Measurements from ENCODE around the gene EIF3F.

The EIF3F gene

DNA sequence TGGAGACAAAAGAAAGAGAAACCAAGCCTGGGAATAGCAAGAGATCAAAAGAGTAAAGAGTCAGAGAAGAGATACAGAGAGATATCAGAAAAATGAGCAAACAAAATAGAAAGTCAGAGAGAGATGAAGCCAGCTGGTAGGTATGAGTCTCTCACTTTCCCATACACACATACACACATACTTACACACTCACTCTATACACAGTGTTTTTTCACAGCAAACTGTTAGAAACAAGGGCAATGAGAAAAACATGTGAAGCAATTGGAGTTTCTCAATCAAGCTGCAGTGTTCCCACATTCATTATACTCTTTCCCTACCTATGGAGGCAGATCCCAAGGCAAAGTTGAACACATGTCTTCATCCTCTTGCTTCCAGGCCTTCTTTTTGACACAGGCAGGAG is 19.3 kb upstream of the EIF3F start:
- no peak for FAIRE-seq
- no peak for DNase-seq (ENCODE audit: insufficient read length, low spot score)
- no peak for TF ChIP-seq TAF1 (IDR thresholded peaks at IDR 0.05; ENCODE audit: low read depth, low read length)
- TF ChIP-seq POLR2AphosphoS5 (IDR thresholded peaks at IDR 0.05; ENCODE audit: low read depth, low read length): no peak
- TF ChIP-seq POU2F2 (IDR thresholded peaks at IDR 0.05; ENCODE audit: low read depth, low read length): no peak
- TF ChIP-seq SPI1 (IDR thresholded peaks at IDR 0.05; ENCODE audit: low read depth, low read length): no peak
- no peak for TF ChIP-seq PAX5 (IDR thresholded peaks at IDR 0.05; ENCODE audit: insufficient read depth, low read length, severe bottlenecking)
- TF ChIP-seq POLR2A (IDR thresholded peaks at IDR 0.05; ENCODE audit: low read depth, low read length): no peak

DNA sequence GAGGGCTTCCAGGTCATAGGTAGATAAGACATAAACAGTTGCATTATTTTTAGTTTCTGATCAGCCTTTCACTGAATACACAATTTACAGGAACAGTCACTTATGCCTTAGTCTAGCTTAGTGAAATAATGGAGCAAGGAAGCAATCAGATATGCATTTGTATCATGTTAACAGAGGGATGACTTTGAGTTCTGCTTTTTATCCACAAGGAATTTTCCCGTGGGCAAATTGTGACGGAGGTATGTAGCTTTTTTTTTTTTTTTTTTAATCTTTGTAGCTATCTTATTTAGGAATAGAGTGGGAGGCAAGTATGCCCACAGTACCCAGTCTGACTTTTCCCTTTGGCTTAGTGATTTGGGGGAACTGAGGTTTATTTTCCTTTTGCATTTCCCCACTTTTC is 18.5 kb upstream of the EIF3F start:
- DNase-seq (ENCODE audit: insufficient read length, low spot score) (no peak), FAIRE-seq (no peak)
- TF ChIP-seq POLR2AphosphoS5 (IDR thresholded peaks at IDR 0.05; ENCODE audit: low read depth, low read length) (no peak), PAX5 (IDR thresholded peaks at IDR 0.05; ENCODE audit: insufficient read depth, low read length, severe bottlenecking) (no peak), TAF1 (IDR thresholded peaks at IDR 0.05; ENCODE audit: low read depth, low read length) (no peak), POU2F2 (IDR thresholded peaks at IDR 0.05; ENCODE audit: low read depth, low read length) (no peak), POLR2A (IDR thresholded peaks at IDR 0.05; ENCODE audit: low read depth, low read length) (no peak), SPI1 (IDR thresholded peaks at IDR 0.05; ENCODE audit: low read depth, low read length) (no peak)

DNA sequence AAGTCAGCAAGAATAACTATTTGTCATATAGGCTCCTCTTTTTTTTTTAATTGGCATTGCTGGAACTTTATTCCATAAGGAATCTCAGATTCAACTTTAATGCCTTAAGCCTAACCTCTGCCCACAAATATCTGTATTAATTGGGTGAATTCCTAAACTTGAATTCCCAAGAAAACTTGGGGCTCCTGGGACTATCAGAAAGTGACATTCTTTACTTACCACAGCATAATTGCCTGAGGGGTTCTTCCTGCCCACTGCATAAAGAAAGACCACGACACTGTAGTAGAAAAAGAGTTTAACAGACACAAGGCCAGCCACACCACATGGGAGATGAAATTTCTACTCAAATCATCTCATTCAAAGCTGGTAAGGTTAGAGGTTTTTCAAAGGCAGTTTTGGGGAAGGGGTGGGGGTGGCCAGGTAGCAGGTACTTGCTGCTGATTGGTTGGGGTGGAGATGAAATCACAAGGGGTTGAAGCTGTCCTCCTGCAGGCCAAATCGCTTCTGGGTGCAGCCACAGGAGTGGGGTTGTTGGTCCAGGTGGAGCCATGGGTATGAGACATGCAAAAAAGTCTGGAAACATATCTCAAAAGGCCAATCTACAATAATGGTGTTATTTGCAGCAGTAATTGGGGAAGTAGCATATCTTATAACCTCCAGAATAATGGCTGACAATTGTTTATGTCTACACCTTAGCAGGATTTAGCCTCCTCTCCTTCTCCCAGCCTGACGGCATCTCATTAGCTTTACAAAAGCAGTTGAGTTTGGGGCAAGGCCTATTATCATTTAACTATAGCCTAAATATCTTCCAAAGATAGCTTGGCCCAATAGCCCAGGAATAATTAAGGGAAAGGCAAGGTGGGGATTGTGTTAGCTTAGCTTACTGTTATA is 17.1 kb upstream of the EIF3F start:
- FAIRE-seq: no peak
- TF ChIP-seq TAF1 (IDR thresholded peaks at IDR 0.05; ENCODE audit: low read depth, low read length) (no peak), POLR2A (IDR thresholded peaks at IDR 0.05; ENCODE audit: low read depth, low read length) (no peak), POU2F2 (IDR thresholded peaks at IDR 0.05; ENCODE audit: low read depth, low read length) (no peak), PAX5 (IDR thresholded peaks at IDR 0.05; ENCODE audit: insufficient read depth, low read length, severe bottlenecking) (no peak), POLR2AphosphoS5 (IDR thresholded peaks at IDR 0.05; ENCODE audit: low read depth, low read length) (no peak), SPI1 (IDR thresholded peaks at IDR 0.05; ENCODE audit: low read depth, low read length) (no peak)
- no peak for DNase-seq (ENCODE audit: insufficient read length, low spot score)

DNA sequence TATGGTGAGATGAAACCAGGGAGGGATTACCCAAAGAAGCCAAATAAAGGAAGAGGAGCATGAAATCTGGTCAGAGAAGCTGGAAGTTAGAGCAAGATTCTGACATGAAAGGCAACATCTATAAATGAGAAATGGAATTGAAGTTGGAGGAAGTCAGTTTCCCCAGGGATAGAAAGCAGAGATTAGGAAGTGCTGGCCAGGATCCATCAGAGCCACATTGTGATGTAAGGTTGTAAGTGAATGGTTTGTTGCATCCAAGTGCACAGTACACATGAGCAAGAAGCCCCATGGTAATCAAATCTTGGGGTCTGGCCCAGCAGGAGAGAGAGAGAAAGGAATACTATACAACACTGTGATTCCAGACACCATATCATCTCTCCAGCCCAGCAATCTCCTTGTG is 15.3 kb upstream of the EIF3F start:
- DNase-seq (ENCODE audit: insufficient read length, low spot score) (no peak), FAIRE-seq (no peak)
- TF ChIP-seq PAX5 (IDR thresholded peaks at IDR 0.05; ENCODE audit: insufficient read depth, low read length, severe bottlenecking): no peak
- TF ChIP-seq SPI1 (IDR thresholded peaks at IDR 0.05; ENCODE audit: low read depth, low read length): no peak
- TF ChIP-seq TAF1 (IDR thresholded peaks at IDR 0.05; ENCODE audit: low read depth, low read length): no peak
- no peak for TF ChIP-seq POLR2AphosphoS5 (IDR thresholded peaks at IDR 0.05; ENCODE audit: low read depth, low read length)
- TF ChIP-seq POLR2A (IDR thresholded peaks at IDR 0.05; ENCODE audit: low read depth, low read length): no peak
- TF ChIP-seq POU2F2 (IDR thresholded peaks at IDR 0.05; ENCODE audit: low read depth, low read length): no peak

DNA sequence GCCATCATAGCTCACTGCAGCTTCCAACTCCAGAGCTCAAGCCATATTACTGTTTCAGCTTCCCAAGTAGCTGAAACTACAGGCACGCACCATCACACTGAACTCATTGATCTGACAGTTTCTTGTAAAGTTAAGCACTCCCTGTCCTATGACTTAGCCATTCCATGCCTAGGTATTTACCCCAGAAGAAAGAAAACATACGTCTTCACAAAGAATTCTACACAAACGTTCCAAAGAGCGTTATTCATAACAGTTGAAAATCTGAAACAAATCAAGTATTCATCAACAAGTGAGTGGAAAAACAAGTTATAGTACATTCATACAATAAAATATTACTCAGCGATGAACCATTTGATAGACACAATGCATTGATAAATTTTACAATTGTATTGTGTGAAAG is 14.1 kb upstream of the EIF3F start:
- FAIRE-seq (no peak), DNase-seq (ENCODE audit: insufficient read length, low spot score) (no peak)
- TF ChIP-seq POLR2AphosphoS5 (IDR thresholded peaks at IDR 0.05; ENCODE audit: low read depth, low read length) (no peak), POU2F2 (IDR thresholded peaks at IDR 0.05; ENCODE audit: low read depth, low read length) (no peak), POLR2A (IDR thresholded peaks at IDR 0.05; ENCODE audit: low read depth, low read length) (no peak), SPI1 (IDR thresholded peaks at IDR 0.05; ENCODE audit: low read depth, low read length) (no peak), TAF1 (IDR thresholded peaks at IDR 0.05; ENCODE audit: low read depth, low read length) (no peak), PAX5 (IDR thresholded peaks at IDR 0.05; ENCODE audit: insufficient read depth, low read length, severe bottlenecking) (no peak)

DNA sequence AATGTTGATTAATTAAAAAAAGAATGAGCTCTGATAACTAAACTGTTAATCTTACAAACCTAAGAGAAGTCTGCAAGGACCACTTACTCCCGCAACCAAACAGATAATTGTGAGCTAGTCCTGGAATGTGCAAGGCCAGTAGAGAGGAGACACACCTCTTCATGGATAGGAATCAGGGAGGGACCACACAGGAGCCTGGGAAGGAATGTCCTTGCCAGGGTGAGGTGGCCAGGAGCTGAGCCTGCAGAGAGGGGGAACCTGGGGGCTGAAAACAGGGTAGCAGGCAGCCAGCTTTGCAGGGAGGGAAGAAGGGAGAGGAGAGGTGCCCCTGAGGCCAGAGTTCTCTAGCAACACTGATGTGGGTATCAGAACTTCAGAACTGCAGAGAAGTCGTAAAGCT is 12.5 kb upstream of the EIF3F start:
- no peak for FAIRE-seq
- no peak for TF ChIP-seq SPI1 (IDR thresholded peaks at IDR 0.05; ENCODE audit: low read depth, low read length)
- TF ChIP-seq PAX5 (IDR thresholded peaks at IDR 0.05; ENCODE audit: insufficient read depth, low read length, severe bottlenecking): no peak
- no peak for TF ChIP-seq POU2F2 (IDR thresholded peaks at IDR 0.05; ENCODE audit: low read depth, low read length)
- no peak for TF ChIP-seq TAF1 (IDR thresholded peaks at IDR 0.05; ENCODE audit: low read depth, low read length)
- TF ChIP-seq POLR2AphosphoS5 (IDR thresholded peaks at IDR 0.05; ENCODE audit: low read depth, low read length): no peak
- TF ChIP-seq POLR2A (IDR thresholded peaks at IDR 0.05; ENCODE audit: low read depth, low read length): no peak
- no peak for DNase-seq (ENCODE audit: insufficient read length, low spot score)

DNA sequence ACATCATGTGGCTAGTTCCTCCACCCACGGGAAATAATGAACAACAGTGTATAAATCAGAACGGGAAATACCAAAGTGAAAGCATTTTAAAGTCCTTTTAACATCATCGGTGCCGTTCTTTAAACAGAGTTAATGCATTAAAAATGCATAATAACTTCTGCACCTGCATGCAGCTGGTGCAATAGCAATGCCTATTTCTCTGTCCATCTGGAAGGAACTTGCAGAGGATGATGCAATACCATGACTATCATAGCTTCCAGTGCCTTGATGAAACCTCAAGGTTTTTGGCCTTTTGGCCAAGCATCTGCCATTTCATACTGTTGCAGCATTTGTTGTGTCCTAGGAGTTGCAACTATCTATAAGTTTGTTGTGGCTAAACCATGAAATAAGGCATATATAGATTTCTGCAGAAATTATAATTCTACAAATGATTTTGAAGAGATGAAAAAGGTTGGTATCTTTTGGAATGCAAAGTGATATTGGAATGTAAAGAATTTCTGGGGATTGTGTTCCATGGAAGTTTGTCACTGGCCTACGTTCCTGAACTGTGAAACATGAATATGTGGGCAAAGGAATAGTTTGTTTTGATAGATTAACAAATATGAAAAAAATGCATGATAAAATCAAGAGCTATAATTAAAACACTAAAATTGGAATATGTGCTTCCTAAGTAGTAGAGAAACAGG is 9.8 kb upstream of the EIF3F start:
- FAIRE-seq (no peak), DNase-seq (ENCODE audit: insufficient read length, low spot score) (no peak)
- TF ChIP-seq POU2F2 (IDR thresholded peaks at IDR 0.05; ENCODE audit: low read depth, low read length) (no peak), PAX5 (IDR thresholded peaks at IDR 0.05; ENCODE audit: insufficient read depth, low read length, severe bottlenecking) (no peak)

DNA sequence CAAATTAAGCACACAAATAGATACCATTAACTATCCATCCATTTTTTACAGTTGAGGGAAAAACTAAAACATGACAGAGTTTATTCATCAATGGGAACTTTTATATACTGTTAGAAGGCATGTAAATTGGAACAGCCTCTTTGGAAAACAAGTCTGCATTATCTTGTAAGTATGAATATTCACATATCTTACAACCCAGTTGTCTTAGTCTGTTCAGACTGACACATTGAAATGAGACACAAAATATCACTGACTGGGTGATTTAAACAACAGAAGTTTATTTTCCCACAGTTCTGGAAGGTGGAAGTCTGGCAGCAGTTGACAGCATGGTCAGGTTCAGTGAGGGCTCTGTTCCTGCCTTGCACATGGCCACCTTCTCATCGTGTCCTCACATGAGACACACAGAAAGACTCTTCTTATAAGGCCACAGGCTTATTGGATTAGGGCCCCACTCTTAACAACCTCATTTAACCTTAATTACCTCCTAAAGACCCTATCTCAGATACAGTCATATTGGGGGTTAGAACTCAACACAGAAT is 5.4 kb upstream of the EIF3F start:
- DNase-seq (ENCODE audit: insufficient read length, low spot score) (no peak), FAIRE-seq (no peak)
- TF ChIP-seq POLR2A (IDR thresholded peaks at IDR 0.05; ENCODE audit: low read depth, low read length) (no peak), POU2F2 (IDR thresholded peaks at IDR 0.05; ENCODE audit: low read depth, low read length) (no peak), POLR2AphosphoS5 (IDR thresholded peaks at IDR 0.05; ENCODE audit: low read depth, low read length) (no peak), PAX5 (IDR thresholded peaks at IDR 0.05; ENCODE audit: insufficient read depth, low read length, severe bottlenecking) (no peak), TAF1 (IDR thresholded peaks at IDR 0.05; ENCODE audit: low read depth, low read length) (no peak), SPI1 (IDR thresholded peaks at IDR 0.05; ENCODE audit: low read depth, low read length) (no peak)

DNA sequence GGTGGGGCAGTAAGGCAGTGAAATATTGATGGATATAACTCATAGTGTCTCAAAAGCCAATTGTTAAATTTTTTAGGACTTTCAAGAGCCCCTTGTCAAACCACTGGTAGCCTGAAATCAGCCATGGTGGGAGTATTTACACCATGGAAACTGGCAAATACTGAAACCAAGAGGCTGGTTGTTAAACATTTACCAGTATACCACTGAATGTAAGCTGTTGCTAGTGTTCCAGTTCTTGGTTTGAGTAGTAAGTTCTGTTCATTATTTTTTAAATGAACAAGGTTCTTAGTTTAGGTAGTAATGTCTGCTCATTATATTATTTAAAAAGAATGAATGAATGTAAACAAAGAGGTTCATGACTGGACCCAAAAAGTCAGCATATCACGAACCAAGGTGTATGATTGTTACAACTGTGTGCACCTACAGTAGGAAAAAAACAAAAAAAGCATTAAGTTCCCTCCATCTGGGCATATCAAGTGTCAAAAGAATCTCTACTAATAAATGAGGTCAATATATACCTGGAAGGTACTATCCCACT is 4.5 kb upstream of the EIF3F start:
- TF ChIP-seq POLR2AphosphoS5 (IDR thresholded peaks at IDR 0.05; ENCODE audit: low read depth, low read length): no peak
- no peak for TF ChIP-seq SPI1 (IDR thresholded peaks at IDR 0.05; ENCODE audit: low read depth, low read length)
- no peak for TF ChIP-seq PAX5 (IDR thresholded peaks at IDR 0.05; ENCODE audit: insufficient read depth, low read length, severe bottlenecking)
- TF ChIP-seq POLR2A (IDR thresholded peaks at IDR 0.05; ENCODE audit: low read depth, low read length): no peak
- no peak for TF ChIP-seq TAF1 (IDR thresholded peaks at IDR 0.05; ENCODE audit: low read depth, low read length)
- TF ChIP-seq POU2F2 (IDR thresholded peaks at IDR 0.05; ENCODE audit: low read depth, low read length): no peak
- FAIRE-seq (no peak), DNase-seq (ENCODE audit: insufficient read length, low spot score) (no peak)

Data from GM12891 (cell line).